Measurements from ENCODE around the gene TBL1Y.

DNA sequence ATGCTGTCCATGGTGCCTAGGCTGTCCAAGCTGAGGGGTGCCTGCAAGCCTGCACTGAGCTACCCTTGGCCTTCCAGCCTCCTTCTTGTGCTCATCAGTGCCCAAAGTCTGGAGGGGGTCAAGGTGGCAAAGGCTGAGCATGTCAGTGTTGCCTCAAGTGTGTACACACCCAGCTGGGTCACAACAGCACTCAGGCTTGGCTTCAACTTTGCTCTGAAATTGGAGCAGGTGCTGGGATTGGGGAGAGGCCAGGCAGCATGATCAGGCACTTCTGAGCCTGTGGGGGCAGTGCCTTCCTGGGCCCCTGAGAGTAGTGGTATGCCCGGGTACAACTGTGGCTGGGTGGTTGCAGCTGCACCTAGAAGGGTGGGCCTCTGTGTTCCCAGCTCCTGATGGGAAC is 18.7 kb downstream of the TBL1Y start:
- TF ChIP-seq CTCF (IDR thresholded peaks at IDR 0.05; ENCODE audit: insufficient read depth, low read depth, low read length) (no peak), EZH2 (IDR thresholded peaks at IDR 0.05; ENCODE audit: insufficient read depth, low read length) (no peak)

All from astrocyte (in vitro differentiated cells and primary cell).